NCI-H510A treated with DMSO at 0.1 percent for 48 hours (cell line): ENCODE measurements around the gene G3BP2.
A peak's percentile ranks its signal among the peaks of the same experiment; 100 is the strongest.
"Not testable (repeated sequence)": the region's sequence is repeated elsewhere in the genome, so short reads cannot be mapped to it uniquely, and the experiment has no call there.

ENCODE experiments used
- DNase-seq: peaks from one replicate; lab custom pipeline; 2025; lab: John Stamatoyannopoulos, UW

Gene G3BP2

DNA sequence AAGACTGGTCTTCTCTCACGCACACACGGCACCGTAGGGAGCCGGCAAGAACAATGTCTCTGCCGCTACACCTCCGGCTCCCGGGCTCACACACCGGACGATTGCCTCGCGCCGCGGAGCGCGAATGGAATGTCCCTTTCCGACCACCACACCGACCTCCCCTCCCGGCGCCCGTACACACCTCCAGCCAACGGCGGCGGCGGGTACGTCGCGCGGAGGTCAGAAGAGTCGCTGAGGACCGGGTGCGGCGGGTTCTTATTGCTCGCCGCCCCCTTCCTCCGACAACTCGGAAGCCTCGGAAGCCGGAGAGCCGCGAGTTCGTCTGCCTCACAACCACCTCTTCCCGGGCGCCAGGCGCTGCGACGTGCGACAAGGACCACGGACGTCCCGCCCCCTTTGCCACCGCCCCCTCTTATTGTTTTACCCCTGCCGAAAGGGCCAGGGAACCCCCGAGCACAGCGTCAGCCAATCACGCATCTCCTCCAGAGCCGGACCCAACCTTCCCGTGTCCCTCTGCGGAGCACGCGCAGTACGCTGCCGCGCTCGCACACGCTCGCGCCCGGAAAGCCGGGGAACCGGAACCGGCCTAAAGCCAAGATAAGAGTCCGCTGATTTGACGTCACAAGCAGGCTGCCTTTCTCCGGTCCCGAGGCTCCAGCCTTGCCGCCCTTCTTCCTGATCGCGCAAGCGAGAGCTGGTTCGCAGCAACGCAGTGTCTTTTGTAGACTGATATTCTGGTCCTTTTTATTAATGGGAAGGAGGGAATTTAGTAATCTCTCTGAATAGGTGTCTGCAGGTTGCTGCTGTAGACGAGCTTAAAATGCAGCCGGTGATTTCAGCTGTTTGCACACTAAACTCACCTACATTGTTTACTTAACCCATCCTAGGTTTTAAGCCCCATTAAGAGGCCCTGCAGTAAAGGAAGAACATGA lies at the start of gene G3BP2:
Gene G3BP2, minus strand, starts transcription at position 385 of the 932 bp plus-strand sequence. CDS start 11,386 bp downstream, outside the sequence.
- peak; percentile 99 for DNase-seq

DNA sequence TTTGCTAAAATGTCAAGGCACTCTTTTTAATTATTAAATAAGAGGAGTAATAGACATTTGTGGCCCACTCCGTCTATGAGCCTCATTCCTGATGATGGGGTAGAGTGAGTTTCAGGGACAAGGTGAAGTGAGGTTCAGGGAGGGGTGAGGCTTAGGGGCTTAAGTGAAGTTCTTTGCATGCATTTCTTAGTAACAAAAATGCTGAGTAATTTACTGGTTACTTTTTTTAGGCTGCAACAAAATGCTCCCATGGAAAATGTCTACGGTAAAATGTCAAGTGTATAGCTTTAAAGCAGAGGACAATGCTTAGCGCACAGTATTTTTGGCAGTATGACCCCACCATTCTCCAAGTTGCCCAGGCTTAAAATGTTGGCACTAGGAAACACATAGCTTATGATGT lies 49.2 kb upstream of the G3BP2 start:
- DNase-seq = no peak

DNA sequence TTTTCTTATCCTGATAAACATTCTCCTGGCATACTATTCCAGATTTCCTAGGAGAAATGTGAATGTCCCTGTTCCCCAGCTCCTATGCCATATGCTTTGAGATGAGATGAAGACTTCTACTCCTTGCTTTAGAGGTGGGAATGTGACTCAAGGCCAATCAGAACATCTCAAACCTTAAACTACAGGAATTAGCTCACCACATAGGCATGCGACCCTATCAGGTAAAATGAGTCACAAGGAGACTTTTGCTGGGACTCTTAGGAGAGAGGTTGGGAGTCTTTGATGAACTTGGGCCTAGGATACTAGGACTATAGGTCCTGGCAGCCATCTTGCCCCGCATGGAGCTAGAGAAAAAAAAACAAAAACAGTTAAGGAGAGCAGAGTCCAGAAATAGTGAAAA lies 45.3 kb upstream of the G3BP2 start:
- DNase-seq = no peak

DNA sequence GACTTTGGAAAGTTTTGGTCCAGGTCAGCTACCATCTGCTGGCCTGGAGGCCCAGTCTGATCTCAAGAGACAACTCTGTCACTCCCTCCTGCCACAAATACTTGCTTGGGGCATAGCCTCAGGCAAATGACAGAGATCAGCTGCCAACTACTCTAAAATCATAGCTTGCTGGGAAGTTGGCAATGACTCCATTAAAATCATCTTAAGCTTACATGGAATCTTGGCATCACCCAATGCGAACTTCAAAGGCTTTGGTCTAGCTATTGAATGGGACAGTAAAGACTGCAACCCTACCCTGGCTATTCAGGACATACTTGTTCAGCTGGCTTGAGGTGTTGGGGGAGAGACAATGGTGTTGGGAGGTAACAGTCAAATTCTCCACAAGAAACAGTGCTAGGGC lies 44.2 kb upstream of the G3BP2 start:
- DNase-seq = no peak

DNA sequence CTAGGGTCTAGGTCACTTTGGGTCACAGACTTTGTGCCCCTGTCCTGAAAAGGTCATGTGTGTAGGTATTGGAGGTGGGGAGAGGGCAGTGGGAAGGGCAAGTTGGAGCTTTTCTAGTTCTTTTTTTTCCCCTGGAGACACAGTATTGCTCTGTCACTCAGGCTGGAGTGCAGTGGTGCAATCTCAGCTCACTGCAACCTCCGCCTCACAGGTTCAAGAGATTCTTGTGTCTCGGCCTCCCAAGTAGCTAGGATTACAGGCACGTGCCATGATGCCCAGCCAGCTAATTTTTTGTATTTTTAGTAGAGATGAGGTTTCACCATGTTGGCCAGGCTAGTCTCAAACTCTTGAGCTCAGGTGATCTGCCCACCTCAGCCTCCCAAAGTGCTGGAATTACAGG lies 42.8 kb upstream of the G3BP2 start:
- DNase-seq = not testable (repeated sequence)

DNA sequence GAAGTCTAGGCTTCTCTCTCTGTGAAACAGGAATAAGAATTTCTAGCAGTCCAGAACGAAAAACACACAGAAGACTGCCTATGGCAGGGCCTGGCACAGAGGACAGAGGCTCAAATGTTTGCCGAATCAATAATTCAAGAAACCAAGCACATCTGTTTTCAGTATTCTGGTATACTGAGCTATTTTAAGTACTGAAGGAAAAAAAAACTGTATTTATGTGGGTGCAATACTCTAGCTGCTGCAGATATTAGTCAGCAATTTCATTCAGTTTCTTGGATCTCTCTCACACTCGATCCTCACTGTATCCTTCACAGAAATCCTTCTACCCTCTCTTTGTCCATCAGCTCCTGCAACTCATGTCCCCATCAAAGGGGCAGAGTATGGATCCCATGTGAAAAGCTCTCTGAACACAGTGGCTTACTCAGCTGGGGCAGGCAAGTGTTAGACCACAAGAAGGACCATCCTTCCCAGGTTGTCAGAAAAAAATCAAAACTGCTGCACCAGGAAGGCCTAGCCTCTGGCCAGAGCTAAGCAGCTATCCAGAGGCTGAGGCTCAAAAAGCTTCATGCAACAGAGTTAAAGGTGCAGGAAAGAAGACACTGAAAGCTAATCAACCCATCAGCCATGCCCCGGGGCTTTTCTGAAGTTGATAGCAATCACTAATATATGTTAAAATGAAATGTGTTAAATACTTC lies 42.0 kb upstream of the G3BP2 start:
- DNase-seq = no peak

DNA sequence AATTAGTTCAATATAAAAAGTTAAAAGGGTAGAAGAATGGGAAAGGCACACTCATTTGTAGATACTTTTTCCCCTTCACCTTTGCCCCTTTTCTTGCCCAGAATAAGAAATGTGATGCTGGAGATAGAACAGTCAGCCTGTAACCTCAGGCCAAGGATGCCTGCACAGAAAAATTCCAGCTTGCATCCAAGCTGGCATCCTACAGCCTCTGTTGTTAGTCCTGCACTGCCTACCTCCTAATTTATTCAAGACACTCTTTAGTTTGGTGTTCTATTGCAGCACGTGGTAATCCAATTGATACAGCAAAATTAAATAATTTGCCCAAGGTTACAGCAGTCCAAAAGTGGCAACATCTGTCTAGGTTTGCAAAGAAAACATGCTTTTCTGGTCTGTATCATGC lies 41.5 kb upstream of the G3BP2 start:
- DNase-seq = no peak

DNA sequence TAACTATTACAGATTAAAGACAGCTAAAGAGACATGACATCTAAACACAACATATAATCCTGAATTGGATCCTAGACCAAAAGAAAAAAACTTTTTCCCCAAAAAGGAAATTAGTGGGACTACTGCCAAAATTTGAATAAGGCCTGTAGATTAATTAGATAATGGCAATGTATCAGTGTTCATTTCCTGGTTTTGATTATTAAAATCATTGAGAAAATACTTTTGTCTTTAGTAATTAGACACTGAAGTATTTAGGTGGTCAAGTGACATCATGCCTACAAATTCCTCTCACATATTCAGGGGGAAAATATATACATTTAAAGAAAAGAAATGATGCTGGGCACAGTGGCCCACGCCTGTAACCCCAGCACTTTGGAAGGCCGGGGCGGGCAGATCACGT lies 40.8 kb upstream of the G3BP2 start:
- DNase-seq = no peak

DNA sequence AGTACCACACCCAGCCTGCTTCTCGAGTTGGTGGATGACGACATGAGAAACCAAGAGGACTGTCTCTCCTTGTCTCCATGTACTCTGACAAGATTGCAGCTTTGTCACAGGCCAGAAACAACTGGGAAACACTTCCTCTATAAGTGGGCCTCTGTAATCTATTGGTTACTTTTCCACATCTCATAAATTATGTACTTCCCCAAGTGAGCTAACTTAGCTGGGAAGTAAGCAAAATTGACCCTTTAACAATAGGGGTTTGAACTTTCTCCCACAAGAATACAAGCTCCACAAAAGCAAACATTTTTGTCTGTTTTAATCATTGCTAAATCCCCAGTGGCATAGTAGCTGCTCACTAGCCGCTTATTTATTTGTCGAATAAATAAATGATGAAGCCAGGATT lies 37.0 kb upstream of the G3BP2 start:
- no peak for DNase-seq

DNA sequence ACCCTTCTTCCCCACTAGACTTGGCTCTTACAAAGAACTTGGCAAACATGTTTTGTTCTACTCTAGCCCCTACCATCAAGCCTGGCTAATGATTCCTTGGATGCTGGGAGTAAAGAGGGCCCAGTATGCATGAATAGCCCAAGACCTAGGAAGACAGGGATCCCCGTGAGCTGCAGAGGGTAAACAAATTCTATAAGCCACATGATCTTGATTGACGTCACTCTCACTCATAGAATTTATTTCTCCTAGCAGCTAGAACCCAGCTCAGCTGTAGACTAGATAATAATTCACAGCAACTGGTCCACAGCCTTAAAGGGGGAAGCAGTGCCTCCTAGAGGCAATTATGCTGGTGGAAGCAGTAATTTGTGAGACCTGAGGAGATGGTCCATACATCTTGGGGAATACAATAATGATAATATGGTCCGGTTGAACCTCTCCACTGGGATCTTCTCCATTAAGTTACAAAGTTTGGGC lies 35.0 kb upstream of the G3BP2 start:
- no peak for DNase-seq

DNA sequence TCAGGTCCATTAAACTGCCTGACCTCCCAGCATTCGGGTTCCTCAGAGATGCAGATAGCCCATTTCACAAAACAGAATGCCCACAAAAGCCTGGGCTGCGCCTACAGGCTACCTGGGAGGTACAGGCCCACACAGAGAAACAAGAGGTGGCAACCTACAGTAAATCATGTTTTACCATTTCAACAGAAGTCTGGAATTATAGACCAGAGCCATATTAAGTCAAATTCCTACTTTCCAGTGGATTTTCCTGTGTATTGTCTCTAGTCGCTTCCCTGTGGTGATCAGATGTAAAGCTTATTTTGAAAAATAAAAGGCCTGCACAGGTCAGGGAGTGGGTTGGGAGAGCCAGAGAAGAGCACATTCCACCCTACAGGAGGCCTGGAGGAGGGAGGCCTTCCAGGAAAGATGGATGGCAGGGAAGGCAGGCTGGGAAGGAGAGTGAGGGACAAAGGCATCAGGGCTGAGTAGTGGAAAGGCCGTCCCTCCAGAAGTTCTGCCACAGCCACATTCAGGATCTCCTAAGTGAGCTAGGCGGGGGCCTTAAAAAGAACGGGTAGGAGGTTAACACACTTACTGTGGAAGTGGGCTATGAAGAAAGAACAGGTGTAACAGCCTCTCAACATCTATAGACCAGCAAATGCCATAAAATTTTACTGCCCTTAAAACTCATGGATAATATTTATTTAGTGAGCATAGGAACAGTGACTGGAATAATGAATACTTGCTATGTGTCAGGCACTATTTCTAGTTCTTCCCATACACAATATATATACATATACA lies 32.2 kb upstream of the G3BP2 start:
- DNase-seq = no peak

DNA sequence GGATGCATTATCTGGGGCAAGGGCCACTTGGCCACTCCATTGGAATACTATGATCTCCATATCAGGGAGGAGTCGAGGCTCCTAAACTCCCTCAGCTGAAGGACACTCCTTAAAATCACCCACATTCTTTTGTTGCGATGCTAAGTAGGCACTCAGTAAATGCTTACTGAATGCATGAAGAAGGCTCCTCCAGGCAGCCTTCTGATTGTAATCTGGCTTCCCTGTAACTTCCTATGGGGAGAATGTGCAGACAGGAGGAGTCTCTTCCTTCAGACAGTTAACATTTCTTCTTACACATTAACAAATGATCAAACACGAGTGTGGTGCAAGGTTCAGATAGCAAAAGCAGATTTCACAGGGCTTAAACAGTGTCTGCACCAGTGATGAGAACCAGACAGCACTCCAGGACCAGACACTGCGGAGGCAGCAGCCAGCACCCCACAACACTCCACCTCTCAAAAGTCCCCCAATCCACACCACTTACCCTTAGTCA lies 29.8 kb upstream of the G3BP2 start:
- no peak for DNase-seq

DNA sequence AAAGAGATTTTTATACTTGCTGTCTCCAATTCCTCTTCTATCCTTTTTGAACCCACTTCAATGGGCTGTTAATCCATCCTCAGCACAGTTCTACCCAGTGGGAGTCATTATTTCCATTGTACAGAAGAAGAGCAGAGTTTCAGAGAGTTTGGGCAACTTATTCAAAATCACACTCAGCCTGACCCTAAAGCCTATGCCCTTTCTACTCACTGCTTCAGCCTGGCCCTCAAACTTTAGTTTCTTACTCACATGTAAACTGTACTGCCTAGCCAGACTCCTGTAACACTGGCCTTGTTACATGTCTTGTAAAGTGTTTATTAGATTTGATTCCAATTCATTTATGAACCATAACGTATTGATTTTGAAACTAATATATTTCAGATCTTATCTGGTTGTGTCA lies 26.1 kb upstream of the G3BP2 start:
- no peak for DNase-seq

DNA sequence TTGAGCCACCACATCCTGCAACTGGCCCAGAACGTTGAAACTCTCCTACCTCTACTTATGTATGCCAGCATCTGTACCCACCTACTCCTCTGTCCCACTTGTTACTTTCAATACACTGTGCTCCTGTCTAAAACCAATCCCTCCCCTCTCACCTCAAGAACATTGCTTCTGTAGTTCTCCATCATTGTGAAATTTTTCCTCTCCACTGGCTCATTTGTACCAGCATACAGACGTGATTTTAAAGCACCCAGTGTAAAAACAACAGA lies 25.7 kb upstream of the G3BP2 start:
- DNase-seq = no peak

DNA sequence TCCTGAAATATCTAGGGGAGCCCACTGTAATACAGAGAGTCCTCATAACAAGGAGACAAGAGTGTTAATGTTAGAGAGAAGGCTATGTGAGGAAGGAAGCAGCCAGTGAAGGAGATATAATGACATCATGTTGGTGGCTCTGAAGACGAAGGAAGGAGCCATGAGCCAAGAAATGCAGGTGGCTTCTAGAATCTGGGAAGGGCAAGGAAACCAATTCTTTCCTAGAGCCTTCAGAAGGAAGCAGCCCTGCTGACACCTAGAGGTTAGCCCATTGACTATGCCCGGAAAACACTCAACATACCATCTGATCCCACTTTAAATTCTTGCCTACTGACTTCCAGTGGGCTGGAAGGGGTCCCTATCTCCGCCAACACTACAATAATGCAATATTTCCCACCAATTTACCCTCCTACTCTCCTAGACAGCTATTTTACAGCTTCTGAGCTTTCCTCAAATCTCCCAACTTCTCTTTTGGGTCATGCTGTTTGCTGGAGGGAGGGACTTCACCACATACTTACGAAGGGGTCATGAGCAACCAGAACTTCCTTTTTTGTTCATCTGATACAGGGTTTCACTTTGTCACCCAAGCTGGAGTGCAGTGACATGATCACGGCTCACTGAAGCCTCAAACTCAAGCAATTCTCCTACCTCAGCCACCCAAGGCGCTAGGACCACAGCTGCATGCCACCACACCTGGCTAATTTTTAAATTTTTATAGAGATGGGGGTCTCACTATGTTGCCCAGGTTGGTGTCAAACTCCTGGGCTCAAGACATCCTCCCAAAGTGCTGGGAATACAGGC lies 25.2 kb upstream of the G3BP2 start:
- no peak for DNase-seq

DNA sequence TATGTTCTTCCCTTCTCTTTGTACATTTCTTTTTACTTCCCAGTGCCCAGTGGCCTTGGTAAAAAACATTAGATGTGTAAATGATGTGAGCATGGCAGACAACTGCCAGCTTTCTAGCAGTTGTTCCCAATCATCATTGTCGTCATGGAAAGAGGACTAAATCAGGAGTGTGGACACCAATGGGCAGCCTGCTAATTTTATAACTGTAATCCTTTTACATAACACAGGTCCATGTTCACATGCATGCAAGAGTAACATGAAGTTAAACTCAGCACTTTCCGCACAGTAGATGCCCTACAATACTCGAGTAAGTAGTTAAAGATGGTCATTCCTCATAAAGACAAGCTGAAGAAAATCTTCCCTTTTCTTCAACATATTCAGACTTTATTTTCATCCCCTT lies 23.4 kb upstream of the G3BP2 start:
- DNase-seq = no peak

DNA sequence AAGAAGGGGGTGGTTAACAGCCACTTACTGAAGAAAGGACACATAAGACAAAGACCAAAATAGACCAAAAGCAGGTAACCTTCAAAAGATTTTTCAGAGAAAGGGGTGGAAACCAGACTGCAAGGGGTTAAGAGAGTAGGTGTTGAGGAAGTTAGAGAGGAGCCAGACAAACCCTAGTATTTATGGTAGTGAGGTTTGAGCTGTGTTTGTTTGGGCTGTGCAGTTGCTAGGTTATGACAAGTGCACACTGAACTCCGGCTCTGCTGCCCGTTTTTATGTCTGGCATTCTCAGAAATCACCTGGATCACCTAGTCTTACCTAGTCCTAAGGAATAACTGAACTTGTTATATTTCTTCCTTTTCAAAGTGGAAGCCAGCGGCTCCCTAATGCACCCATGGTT lies 22.9 kb upstream of the G3BP2 start:
- peak; percentile 14 for DNase-seq

DNA sequence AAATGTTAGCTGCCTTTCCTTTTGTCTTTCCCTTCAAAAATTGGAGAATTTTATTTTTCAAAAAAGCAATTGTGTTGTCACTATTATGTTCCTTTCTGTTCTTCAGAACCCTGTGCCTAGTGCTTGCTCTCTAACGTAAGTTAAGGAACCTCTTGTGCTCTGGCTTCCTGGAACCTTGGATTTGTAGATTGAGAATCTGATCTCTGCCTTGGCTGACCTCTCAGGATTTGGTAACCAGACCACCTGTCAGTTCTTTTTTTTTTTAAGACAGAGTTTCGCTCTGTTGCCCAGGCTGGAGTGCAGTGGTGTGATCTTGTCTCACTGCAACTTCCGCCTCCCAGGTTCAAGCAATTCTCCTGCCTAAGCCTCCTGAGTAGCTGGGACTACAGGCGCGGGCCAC lies 18.9 kb upstream of the G3BP2 start:
- DNase-seq = not testable (repeated sequence)

DNA sequence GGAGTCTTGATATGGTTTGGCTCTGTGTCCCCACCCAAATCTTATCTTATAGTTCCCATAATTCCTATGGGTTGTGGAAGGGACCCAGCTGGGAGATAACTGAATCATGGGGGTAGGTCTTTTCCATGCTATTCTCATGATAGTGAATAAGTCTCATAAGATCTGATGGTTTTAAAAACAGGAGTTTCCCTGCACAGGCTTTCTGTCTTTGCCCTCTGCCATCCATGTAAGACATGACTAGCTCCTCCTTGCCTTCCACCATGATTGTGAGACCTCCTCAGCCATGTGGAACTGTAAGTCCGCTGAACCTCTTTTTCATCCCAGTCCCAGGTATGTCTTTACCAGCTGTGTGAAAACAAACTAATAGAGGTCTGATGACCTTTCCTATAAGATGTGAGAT lies 13.9 kb upstream of the G3BP2 start:
- DNase-seq = not testable (repeated sequence)

DNA sequence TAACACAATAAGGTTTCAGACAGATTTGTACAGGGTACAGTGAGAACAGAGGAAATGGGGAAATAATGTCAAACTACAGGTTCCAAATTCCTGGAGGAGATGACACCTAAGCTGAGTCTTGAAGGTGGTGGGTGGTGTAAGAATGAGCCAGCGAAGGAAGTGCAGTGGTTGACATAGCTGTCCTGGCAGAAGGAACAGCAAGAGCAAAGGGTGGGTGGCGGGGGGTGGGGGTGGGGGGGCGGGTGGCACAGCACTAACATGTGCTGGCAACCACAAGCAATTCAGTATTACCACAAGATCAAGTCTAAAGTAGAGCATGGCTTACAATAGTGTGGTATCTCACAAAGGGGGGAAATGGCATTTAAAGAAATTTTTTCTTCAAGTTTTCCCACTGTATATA lies 13.1 kb upstream of the G3BP2 start:
- DNase-seq = no peak

DNA sequence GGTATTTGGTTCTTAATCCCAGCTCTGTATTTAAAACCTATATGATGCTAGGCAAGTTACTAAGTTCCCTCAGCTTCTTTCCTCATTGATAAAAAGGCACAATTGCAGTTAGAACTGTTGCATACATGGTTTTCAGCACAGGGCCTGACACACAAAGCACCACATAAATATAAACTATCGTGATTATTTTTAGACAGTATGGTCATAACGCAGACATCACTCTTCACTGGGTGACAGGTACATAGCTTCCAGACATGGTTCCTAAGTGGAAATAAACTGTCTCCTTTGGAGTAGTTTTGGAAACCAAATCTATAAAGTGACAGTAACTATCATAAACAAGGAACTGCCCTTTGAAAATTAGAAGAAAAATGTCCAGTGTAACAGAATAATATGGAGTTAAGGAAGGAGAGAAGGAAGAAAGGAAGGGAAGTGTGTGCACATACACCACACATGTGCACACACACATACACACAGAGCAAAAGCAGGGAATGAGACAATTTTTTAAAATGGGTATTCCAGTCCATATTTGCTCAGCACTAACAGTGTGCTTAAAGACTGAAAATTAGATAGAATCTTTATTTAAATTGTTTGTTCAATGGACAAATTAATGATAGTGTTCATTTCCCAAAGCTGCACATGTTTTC lies 12.5 kb upstream of the G3BP2 start:
- no peak for DNase-seq
